T-helper 22 cell (primary cell): Measurements from ENCODE around the gene PGGHG.
A peak's percentile ranks its signal among the peaks of the same experiment; 100 is the strongest.
"Not testable (repeated sequence)": the region's sequence is repeated elsewhere in the genome, so short reads cannot be mapped to it uniquely, and the experiment has no call there.

Source experiments
- DNase-seq: peaks from one replicate; pipeline ENCODE4 v3.0.0-alpha.2; 2020; ENCODE audit warnings: low read depth

The PGGHG gene

GRCh38 chr11:297586-298405, 8.9 kb downstream of the PGGHG start:
- no peak for DNase-seq

GRCh38 chr11:298406-299065, 9.6 kb downstream of the PGGHG start:
- no peak for DNase-seq

GRCh38 chr11:299081-299891, 10.4 kb downstream of the PGGHG start, which contains the start of gene IFITM5:
Gene IFITM5, minus strand, starts transcription at chr11:299526. Its CDS starts 36 bp downstream, at chr11:299490.
- DNase-seq = no peak

- DNase-seq = no peak
Observed at GRCh38 chr11:299951-300735, 11.2 kb downstream of the PGGHG start.

GRCh38 chr11:303363-303762, 14.4 kb downstream of the PGGHG start:
- no peak for DNase-seq

- DNase-seq = no peak
Observed at GRCh38 chr11:304061-304506, 15.2 kb downstream of the PGGHG start.

GRCh38 chr11:304915-305843, 16.3 kb downstream of the PGGHG start:
- DNase-seq = peak; percentile 39

- no peak for DNase-seq
Observed at GRCh38 chr11:305844-306211, 16.9 kb downstream of the PGGHG start.

- DNase-seq = no peak
Observed at GRCh38 chr11:306645-307371, 17.9 kb downstream of the PGGHG start.

- DNase-seq = peak; percentile 40
Observed at GRCh38 chr11:307766-308708, 19.1 kb downstream of the PGGHG start, which contains the start of gene IFITM2. Gene IFITM2, plus strand, starts transcription at chr11:307816. Its CDS starts 377 bp downstream, at chr11:308193.

- not testable (repeated sequence) for DNase-seq
Observed at GRCh38 chr11:308740-309665, 20.1 kb downstream of the PGGHG start.

- not testable (repeated sequence) for DNase-seq
Observed at GRCh38 chr11:309979-310572, 21.1 kb downstream of the PGGHG start.

GRCh38 chr11:311013-311748, 22.3 kb downstream of the PGGHG start:
- DNase-seq = not testable (repeated sequence)

- no peak for DNase-seq
Observed at GRCh38 chr11:312092-312816, 23.3 kb downstream of the PGGHG start.

- DNase-seq = no peak
Observed at GRCh38 chr11:313304-313786, 24.4 kb downstream of the PGGHG start.
